DOHH2 (cell line): ENCODE measurements around the gene RNF144A.

ENCODE experiments used
- H3F3A ChIP-seq: fragments of 200-600 bp; sonication (generic), shearing (Covaris generic); 2 replicates; pipeline ENCODE4 v1.6.0; 2016; ENCODE audit warnings: antibody characterized with exemption, mild to moderate bottlenecking; ENCODE audit not compliant: control insufficient read depth, insufficient read depth
- H3K27ac ChIP-seq: fragments of 200-600 bp; sonication (generic); 2 replicates; pipeline ENCODE4 v1.5.1; 2014; ENCODE audit warnings: low read depth, mild to moderate bottlenecking, low read length, moderate library complexity
- H3K27me3 ChIP-seq: fragments of 200-600 bp; sonication (generic); 2 replicates; pipeline ENCODE4 v1.6.1; 2014; ENCODE audit warnings: mild to moderate bottlenecking, low read length, mixed read lengths; ENCODE audit not compliant: control insufficient read depth
- H3K36me3 ChIP-seq: fragments of 200-600 bp; sonication (generic); 2 replicates; pipeline ENCODE4 v1.6.1; 2014; ENCODE audit warnings: mild to moderate bottlenecking, low read length, moderate library complexity, mixed read lengths; ENCODE audit not compliant: control insufficient read depth
- H3K4me1 ChIP-seq: fragments of 200-600 bp; sonication (generic); 2 replicates; pipeline ENCODE4 v1.6.1; 2014; ENCODE audit warnings: mild to moderate bottlenecking, low read length, mixed read lengths; ENCODE audit not compliant: control insufficient read depth
- H3K4me2 ChIP-seq: fragments of 200-600 bp; sonication (generic); 2 replicates; pipeline ENCODE4 v1.6.0; 2014; ENCODE audit warnings: mild to moderate bottlenecking, low read length, moderate library complexity
- H3K4me3 ChIP-seq: fragments of 200-600 bp; sonication (generic); 2 replicates; pipeline ENCODE4 v1.5.1; 2014; ENCODE audit warnings: mild to moderate bottlenecking, low read length, mixed read lengths
- H3K79me2 ChIP-seq: fragments of 200-600 bp; sonication (generic); 2 replicates; pipeline ENCODE4 v1.6.1; 2014; ENCODE audit warnings: mild to moderate bottlenecking, low read length, mixed read lengths; ENCODE audit not compliant: control insufficient read depth
- H3K9me2 ChIP-seq: fragments of 200-600 bp; sonication (generic); replicated peaks from 2 replicates; pipeline ENCODE4 v1.6.1; 2014; ENCODE audit warnings: mild to moderate bottlenecking, low read length, mixed read lengths; ENCODE audit not compliant: control insufficient read depth
- H3K9me3 ChIP-seq: fragments of 200-600 bp; sonication (generic); 2 replicates; pipeline ENCODE4 v1.6.1; 2014; ENCODE audit warnings: antibody characterized with exemption, low read length, mixed read lengths; ENCODE audit not compliant: control insufficient read depth, insufficient read depth
- H4K20me1 ChIP-seq: fragments of 200-600 bp; sonication (generic); 2 replicates; pipeline ENCODE4 v1.6.0; 2014; ENCODE audit warnings: low read depth, mild to moderate bottlenecking, antibody characterized with exemption, low read length, moderate library complexity; ENCODE audit not compliant: control insufficient read depth, insufficient read depth
- CTCF ChIP-seq: fragments of 200-600 bp; sonication (generic); IDR thresholded peaks from one replicate; pipeline ENCODE4 v1.5.1; 2014; ENCODE audit warnings: antibody characterized with exemption, mild to moderate bottlenecking, low read depth, low read length; ENCODE audit not compliant: poor library complexity, severe bottlenecking
- EZH2phosphoT487 ChIP-seq: fragments of 200-600 bp; sonication (generic); IDR thresholded peaks from 2 replicates; pipeline ENCODE4 v1.6.1; 2017; ENCODE audit warnings: borderline replicate concordance, mild to moderate bottlenecking, antibody characterized with exemption, low read length, moderate library complexity, mixed read lengths

RNF144A gene

GRCh38 chr2:6876309-6876708, 40.9 kb upstream of the RNF144A start:
- H3K9me3 ChIP-seq: peaks cover 9% of the 10 kb centered on the region; the same call in 1 of the 2 replicates
- no peaks in the 10 kb centered on the region for H4K20me1 ChIP-seq
- peaks cover 3% of the 10 kb centered on the region; the same call in 1 of the 2 replicates for H3K27me3 ChIP-seq
- no peak overlapping the region for H3K27ac ChIP-seq
- no peaks in the 10 kb centered on the region for H3K36me3 ChIP-seq
- no peak overlapping the region for H3K4me2 ChIP-seq
- no peaks in the 10 kb centered on the region for H3K9me2 ChIP-seq
- H3K4me1 ChIP-seq: peaks cover 31% of the 10 kb centered on the region
- 0 out of 2 replicates have a peak, but pooled peaks cover 2% of the 10 kb centered on the region for H3F3A ChIP-seq
- no peak overlapping the region for H3K4me3 ChIP-seq
- no peaks in the 10 kb centered on the region for H3K79me2 ChIP-seq
- TF ChIP-seq CTCF (no peak), EZH2phosphoT487 (no peak)

GRCh38 chr2:6877402-6878304, 39.6 kb upstream of the RNF144A start, which contains the start of gene RSAD2:
Gene RSAD2, plus strand, starts transcription at chr2:6877777. Its CDS starts 24 bp downstream, at chr2:6877801.
- no peak for TF ChIP-seq CTCF
- no peak for TF ChIP-seq EZH2phosphoT487
- H3K4me3 ChIP-seq: peak within 1 kb of the TSS; percentile 37

GRCh38 chr2:6878549-6878948, 38.7 kb upstream of the RNF144A start:
- no peak overlapping the region for H3K4me2 ChIP-seq
- no peaks in the 10 kb centered on the region for H3K36me3 ChIP-seq
- peaks cover 3% of the 10 kb centered on the region; the same call in 1 of the 2 replicates for H3K27me3 ChIP-seq
- H3K9me3 ChIP-seq: peaks cover 9% of the 10 kb centered on the region; the same call in 1 of the 2 replicates
- H3F3A ChIP-seq: no peaks in the 10 kb centered on the region
- no peaks in the 10 kb centered on the region for H3K9me2 ChIP-seq
- H3K4me3 ChIP-seq: no peak overlapping the region
- H4K20me1 ChIP-seq: no peaks in the 10 kb centered on the region
- no peak for TF ChIP-seq EZH2phosphoT487
- no peak for TF ChIP-seq CTCF
- peaks cover 10% of the 10 kb centered on the region for H3K4me1 ChIP-seq
- no peak overlapping the region for H3K27ac ChIP-seq
- H3K79me2 ChIP-seq: no peaks in the 10 kb centered on the region

More at GRCh38 chr2:6877402-6878304, 39.6 kb upstream of the RNF144A start, which contains the start of gene RSAD2:
- Histone ChIP-seq H3K27me3 (peaks cover 3% of the 10 kb centered on the region; the same call in 1 of the 2 replicates), H3K9me3 (peaks cover 9% of the 10 kb centered on the region; the same call in 1 of the 2 replicates), H3K9me2 (no peaks in the 10 kb centered on the region), H3K36me3 (no peaks in the 10 kb centered on the region), H3F3A (0 out of 2 replicates have a peak, but pooled peaks cover under 1% of the 10 kb centered on the region), H3K79me2 (no peaks in the 10 kb centered on the region), H3K27ac (no peak within 1 kb of the TSS), H4K20me1 (no peaks in the 10 kb centered on the region), H3K4me2 (peak within 1 kb of the TSS; percentile 49), H3K4me1 (peaks cover 19% of the 10 kb centered on the region)
